ES-I3 (cell line): ENCODE data around the gene WWOX.

Experiments
- H3K36me3 ChIP-seq: 2 replicates; pipeline ENCODE4 v1.6.1; 2013; ENCODE audit warnings: mild to moderate bottlenecking, low read length, control low read depth, moderate library complexity; ENCODE audit not compliant: insufficient read depth
- H3K4me1 ChIP-seq: 2 replicates; pipeline ENCODE4 v1.6.1; 2013; ENCODE audit warnings: mild to moderate bottlenecking, control low read depth, low read length; ENCODE audit not compliant: insufficient read depth
- H3K9ac ChIP-seq: 2 replicates; pipeline ENCODE4 v1.6.1; 2013; ENCODE audit warnings: low read depth, mild to moderate bottlenecking, low read length, moderate library complexity
- H3K9me3 ChIP-seq: 2 replicates; pipeline ENCODE4 v1.6.1; 2013; ENCODE audit warnings: mild to moderate bottlenecking, low read length, moderate library complexity; ENCODE audit not compliant: control insufficient read depth, insufficient read depth

Gene WWOX

DNA sequence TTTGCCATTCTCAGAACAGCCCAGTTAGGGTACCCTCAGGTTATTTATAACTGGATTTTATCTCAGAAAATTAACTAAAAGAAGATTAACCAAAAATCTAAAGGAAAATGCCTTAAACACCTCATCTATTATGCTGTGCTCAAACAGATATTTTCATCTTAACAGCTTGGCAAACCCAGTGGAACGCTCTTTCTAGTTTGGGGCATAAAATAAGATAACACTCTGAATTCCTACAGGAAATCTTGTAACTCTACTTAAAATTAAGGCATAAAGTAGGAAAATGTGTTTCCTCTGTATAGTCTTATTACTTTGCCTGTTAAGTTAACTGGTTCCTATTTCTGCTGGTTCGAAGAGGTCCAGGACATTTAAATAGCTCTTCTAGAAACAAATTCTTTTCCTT is 777.2 kb downstream of the WWOX start:
- H3K4me1 ChIP-seq = peaks cover 33% of the 10 kb centered on the region
- H3K9me3 ChIP-seq = no peaks in the 10 kb centered on the region
- no peak overlapping the region; the same call in 1 of the 2 replicates for H3K9ac ChIP-seq
- H3K36me3 ChIP-seq = no peaks in the 10 kb centered on the region

DNA sequence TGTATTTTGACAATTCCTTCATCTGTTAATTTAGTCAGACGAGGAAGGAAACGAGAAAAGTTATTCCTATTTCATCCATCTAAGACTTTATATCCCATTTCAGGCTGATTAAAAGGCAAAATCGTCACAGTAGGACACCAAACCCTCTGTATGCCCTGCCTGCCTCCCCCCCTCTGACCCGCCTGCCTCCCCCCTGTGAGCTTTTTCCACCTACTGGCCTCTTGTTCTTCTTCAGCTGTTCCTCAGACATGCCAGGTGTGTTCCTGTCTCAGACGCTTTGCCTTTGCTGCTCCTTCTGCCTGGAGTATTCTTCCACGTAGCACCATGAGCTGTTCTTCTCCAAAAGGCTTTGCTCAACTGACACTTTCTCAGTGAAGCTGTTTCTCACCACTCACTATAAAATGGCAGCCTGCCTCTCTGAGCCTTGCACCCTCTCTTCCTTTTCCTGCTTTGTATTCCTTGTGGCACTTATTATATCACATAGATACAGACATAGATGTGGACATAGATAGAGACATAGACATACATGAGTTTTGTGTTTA is 777.7 kb downstream of the WWOX start:
- no peaks in the 10 kb centered on the region for H3K9me3 ChIP-seq
- no peaks in the 10 kb centered on the region for H3K36me3 ChIP-seq
- H3K9ac ChIP-seq = no peak overlapping the region
- peaks cover 35% of the 10 kb centered on the region for H3K4me1 ChIP-seq

DNA sequence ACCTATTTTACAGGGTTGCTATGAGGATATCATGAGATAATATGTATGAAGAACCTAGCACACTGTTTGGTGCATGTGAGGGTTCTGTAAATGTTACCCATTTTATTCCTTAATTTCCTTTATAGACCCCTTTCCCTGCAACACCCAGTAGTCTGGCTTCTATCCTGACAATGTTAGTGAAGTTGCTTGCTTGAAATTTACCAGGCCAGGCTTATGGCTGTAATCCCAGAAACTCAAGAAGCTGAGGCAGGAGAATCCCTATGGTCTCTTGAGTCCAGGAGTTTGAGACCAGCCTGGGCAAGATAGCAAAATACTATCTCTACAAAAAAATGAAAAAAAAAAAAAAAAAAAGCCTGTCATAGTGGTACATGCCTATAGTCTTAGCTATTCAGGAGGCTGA is 779.1 kb downstream of the WWOX start:
- Histone ChIP-seq H3K36me3 (no peaks in the 10 kb centered on the region), H3K4me1 (peaks cover 39% of the 10 kb centered on the region), H3K9ac (no peak overlapping the region), H3K9me3 (no peaks in the 10 kb centered on the region)

DNA sequence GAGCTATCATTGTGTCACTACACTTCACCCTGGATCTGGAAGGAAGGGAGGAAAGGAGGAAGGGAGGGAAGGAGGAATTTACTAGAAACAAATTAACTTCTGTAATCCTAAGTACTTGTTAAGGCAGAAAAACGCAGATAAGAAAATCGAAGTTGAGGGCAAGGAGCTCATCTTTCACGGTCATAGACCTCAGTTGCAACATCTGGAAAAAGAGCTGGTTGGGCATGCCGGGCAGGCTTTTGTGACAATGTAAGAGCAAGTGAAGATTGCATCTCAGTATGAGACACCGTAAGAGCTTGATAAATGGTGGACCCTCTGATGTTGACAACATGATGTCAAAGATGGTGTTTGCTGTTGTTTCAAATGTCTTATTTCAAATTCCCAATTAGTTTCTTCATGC is 779.6 kb downstream of the WWOX start:
- H3K9ac ChIP-seq = no peak overlapping the region
- H3K4me1 ChIP-seq = peaks cover 39% of the 10 kb centered on the region
- no peaks in the 10 kb centered on the region for H3K9me3 ChIP-seq
- no peaks in the 10 kb centered on the region for H3K36me3 ChIP-seq

DNA sequence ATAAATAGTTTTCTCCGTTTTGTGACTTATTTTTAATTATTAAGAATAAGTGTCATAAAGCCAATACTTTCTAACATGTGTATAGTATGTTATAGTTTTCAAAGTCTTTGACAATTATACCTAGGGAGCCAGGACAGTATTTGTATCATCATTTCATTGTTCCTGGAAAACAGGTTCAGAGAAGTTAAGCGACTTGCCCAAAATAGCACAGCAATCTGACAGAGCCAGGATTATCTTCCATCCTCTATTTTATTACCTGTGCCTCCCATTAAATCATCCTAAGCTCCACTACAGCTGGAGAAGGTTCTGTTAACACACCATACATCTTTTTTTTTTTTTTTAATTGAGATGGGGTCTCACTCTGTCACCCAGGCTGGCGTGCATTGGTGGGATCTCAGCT is 782.7 kb downstream of the WWOX start:
- H3K4me1 ChIP-seq = peaks cover 22% of the 10 kb centered on the region
- no peaks in the 10 kb centered on the region for H3K36me3 ChIP-seq
- no peaks in the 10 kb centered on the region for H3K9me3 ChIP-seq
- no peak overlapping the region for H3K9ac ChIP-seq

DNA sequence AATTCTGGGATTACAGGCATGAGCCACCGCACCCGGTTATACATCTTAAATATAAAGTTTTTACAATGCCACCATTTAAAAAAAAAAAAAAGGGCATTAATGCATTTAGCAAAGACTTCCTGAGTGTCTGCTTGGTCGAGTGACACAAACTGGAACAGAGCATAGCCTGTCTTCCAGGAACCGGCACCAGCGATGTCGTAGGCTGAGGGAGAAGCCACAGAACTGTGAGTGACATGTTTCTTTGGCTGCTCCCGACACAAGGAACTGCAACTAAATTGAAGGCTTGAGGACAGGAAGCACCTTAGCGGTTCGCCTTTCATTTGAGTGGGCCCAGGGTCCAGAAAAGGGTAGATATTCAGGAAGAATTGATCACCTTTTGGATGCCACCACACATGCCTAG is 783.3 kb downstream of the WWOX start:
- Histone ChIP-seq H3K4me1 (peaks cover 16% of the 10 kb centered on the region), H3K9ac (no peak overlapping the region), H3K9me3 (no peaks in the 10 kb centered on the region), H3K36me3 (no peaks in the 10 kb centered on the region)

DNA sequence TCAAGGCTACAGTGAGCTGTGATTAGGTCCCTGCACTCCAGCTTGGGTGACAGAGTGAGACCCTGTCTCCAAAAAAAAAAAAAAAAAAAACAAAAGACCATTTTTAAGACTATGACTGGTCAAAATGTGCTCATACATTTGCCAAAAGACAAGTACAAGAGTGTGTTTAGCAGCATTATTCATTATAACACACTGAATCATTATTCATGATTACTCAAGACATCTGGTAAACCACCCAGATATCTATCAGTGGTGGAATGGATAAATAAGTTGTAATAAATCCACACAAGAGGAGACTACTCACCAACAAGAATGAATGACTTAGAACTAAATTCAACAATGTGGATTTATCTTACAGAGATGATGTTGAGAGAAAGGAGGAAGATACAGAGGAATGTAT is 784.8 kb downstream of the WWOX start:
- no peaks in the 10 kb centered on the region for H3K36me3 ChIP-seq

DNA sequence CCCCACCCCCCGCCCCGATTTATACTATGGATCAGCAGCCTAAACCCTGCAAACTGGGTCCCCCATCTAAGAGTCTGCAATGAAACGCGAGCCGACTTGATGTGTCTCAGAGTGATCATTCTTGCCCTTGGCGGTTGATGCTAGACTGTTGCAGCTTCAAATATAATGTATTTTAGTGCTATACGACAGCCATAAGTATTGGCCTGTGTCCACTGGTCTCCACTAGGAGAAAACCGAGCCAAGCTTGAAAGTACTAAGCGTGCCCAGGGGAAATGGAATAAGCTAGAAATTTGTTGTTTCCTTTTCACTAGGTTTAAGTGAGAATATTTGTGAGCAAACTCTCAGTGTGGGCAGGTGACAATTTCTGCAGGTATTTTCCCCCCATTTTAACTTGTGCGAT is 789.9 kb downstream of the WWOX start:
- H3K9me3 ChIP-seq = no peaks in the 10 kb centered on the region
- no peaks in the 10 kb centered on the region for H3K36me3 ChIP-seq
- no peak overlapping the region for H3K9ac ChIP-seq
- no peaks in the 10 kb centered on the region; the same call in 1 of the 2 replicates for H3K4me1 ChIP-seq

More for the DNA sequence above, 784.8 kb downstream of the WWOX start:
- peaks cover 10% of the 10 kb centered on the region; the same call in 1 of the 2 replicates for H3K4me1 ChIP-seq
- no peak overlapping the region for H3K9ac ChIP-seq
- no peaks in the 10 kb centered on the region for H3K9me3 ChIP-seq

DNA sequence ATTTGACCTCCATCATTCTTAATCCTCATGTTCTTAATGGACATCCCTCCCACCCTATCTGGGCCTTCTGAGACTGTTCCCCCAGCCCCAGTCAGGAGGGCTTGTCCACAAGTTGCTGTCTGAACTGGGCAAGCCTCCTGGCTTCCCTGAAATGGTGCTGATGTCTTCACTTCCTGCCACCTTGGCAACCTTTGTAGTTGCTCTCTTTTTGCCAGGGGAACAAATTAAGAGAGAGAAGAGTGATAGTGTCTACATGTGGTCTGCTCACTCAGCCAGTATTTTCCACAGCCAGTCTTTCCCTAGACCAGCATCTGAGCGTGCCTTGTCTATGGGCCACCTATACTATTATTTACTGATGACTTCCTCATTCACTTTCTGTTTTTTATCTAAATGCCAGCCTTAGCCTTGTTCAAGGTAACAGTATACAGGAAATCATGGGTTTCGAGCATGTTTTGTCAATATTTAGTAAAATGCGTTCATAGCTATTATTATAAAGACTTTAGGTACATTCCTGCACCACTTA is 791.0 kb downstream of the WWOX start:
- Histone ChIP-seq H3K9me3 (no peaks in the 10 kb centered on the region), H3K36me3 (no peaks in the 10 kb centered on the region), H3K4me1 (no peaks in the 10 kb centered on the region; the same call in 1 of the 2 replicates), H3K9ac (no peak overlapping the region)

DNA sequence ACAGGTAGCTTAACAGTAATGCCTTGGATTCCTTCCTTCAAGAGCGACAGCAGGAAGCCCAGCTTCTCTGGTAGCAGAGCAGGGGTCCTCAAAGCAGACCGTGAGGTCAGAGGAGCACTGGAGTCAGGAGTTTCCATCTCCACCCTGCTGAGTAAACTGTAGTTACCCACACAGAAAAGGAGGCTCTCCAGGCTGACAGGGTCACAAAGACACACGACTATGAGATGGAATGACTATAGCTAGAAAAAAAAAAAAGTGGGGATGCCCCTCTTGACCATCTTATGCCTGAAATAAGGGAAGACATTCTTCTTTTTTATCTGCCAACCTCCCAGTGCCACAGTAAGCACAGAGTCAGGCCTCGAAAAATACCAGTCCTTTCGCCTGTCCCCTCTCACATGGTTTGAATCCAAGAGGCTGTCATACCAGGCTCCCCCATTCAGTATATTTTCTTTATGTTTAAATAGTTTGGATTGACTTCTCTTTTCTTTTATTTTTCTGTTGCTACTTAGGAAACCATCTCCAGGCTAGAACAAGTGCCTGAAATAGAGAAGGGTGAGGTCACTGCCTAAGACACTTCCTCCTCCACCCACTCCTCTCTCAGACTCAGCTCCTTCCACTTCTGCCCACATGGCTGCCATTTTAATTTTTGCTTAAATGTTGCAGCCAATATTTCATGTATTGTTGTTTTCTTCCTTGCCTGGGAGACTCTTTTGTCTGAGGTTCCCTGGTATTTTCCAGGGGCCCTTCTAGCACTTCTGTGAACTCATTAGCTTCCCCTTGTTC is 793.7 kb downstream of the WWOX start:
- Histone ChIP-seq H3K9ac (no peak overlapping the region), H3K9me3 (no peaks in the 10 kb centered on the region), H3K4me1 (peaks cover 9% of the 10 kb centered on the region), H3K36me3 (no peaks in the 10 kb centered on the region)

DNA sequence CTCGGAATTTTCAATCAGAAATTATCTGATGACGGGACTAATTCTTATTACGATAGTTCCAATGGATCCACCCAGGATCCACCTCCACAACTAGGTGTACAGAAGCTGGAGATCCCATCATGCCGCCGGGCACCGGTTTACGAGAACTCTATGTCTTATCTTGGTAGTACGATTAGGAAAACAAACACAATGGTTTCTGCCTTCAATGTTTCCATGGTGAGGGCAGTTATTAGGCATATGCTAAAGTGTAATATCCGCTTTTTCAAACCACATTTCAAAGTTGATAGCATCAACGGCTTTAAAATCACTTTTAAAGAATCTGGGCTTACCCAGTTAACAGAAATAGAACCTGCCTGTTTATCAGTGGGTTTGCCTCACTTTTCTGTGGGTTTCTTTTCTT is 795.4 kb downstream of the WWOX start:
- peaks cover 9% of the 10 kb centered on the region for H3K4me1 ChIP-seq
- H3K9me3 ChIP-seq = no peaks in the 10 kb centered on the region
- H3K9ac ChIP-seq = no peak overlapping the region
- no peaks in the 10 kb centered on the region for H3K36me3 ChIP-seq

DNA sequence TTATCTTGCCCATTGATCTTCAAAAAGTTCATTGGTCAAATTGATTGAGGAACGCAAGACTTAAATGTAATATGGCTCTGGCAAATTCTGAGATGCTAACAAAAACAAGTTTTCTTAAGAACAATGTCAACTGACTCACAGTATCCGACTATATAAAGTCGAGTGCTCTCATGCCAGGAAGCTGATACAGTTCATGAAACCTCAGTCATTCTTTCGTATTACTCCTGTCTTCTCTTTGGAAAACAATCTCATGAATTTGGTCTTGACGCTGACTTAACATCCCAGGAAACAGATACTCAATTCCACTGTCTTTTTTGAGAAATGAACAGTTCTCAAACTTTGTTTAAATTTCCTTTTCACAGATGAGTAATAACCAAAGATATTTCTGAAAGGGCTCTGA is 796.2 kb downstream of the WWOX start:
- Histone ChIP-seq H3K9ac (no peak overlapping the region), H3K9me3 (no peaks in the 10 kb centered on the region), H3K36me3 (no peaks in the 10 kb centered on the region), H3K4me1 (peaks cover 9% of the 10 kb centered on the region)

DNA sequence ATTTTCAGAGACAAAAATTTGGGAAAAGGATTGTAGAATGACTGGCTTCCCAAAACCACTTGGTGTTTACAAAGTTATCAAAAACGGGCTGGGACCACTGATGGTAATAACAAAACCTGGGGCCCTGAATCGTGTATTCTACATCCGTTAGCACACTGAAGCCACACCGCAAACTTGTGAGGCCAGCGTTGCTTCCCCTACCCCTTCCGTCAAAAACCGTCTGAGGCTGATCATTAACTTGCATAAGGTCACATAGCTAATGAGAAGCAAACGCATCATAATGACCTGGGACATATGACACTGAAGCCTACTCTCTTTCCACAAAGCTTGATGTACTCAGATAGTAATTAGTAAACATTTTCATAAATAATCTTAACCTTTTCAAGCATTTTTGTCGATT is 796.8 kb downstream of the WWOX start:
- no peaks in the 10 kb centered on the region for H3K36me3 ChIP-seq
- no peak overlapping the region for H3K9ac ChIP-seq
- H3K4me1 ChIP-seq = peaks cover 9% of the 10 kb centered on the region
- no peaks in the 10 kb centered on the region for H3K9me3 ChIP-seq

DNA sequence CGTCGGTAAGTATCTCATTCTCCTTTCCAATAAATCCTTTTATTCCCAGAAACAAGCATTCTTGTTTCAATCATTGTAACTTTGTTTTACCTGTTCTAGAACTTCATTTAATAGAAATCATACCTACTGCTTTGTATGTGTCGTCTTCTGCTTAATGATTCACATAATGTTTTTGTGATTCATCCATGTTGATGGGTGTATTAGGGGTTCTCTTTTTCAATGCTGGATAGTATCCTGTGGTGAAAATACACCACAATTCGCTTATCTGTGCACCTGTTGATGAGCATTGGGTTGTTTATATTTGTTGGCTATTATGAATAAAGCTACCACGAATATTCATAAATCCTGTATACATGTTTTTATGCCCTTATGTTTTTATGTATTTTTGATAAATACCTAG is 797.8 kb downstream of the WWOX start:
- no peaks in the 10 kb centered on the region for H3K9me3 ChIP-seq
- H3K4me1 ChIP-seq = peaks cover 9% of the 10 kb centered on the region
- H3K9ac ChIP-seq = no peak overlapping the region
- no peaks in the 10 kb centered on the region for H3K36me3 ChIP-seq
